Umbilical cord (tissue), 2 donors: ENCODE results near the gene CLIC1. TPM values are rescaled to one million over a fixed set of nuclear protein-coding genes. Genes with fewer than 3 reads are reported as not detected.

ENCODE experiments used
- DNase-seq: peaks from one replicate; pipeline ENCODE4 v3.0.0-alpha.2; 2015; ENCODE audit warnings: low spot score
- total RNA-seq: library from RNA; depleted of rRNA; stranded (reverse); fragments of >200 nt; gene quantifications from one replicate; pipeline ENCODE4 v1.2.3, GENCODE V29; 2014; ENCODE audit warnings: low replicate concordance; ENCODE audit not compliant: insufficient read depth

The CLIC1 gene
- total RNA-seq, 1 donor from 2014 or later = 203 TPM

GRCh38 chr6:31701666-31702404 lies 34.5 kb downstream of the CLIC1 start:
- no peak for DNase-seq

GRCh38 chr6:31700740-31701401 lies 35.5 kb downstream of the CLIC1 start:
- no peak for DNase-seq

- DNase-seq = no peak
Observed at GRCh38 chr6:31697555-31697954, 38.8 kb downstream of the CLIC1 start.

- no peak for DNase-seq
Observed at GRCh38 chr6:31693535-31693934, 42.8 kb downstream of the CLIC1 start.

- no peak for DNase-seq
Observed at GRCh38 chr6:31692886-31693285, 43.4 kb downstream of the CLIC1 start.

GRCh38 chr6:31692353-31692752 lies 44.0 kb downstream of the CLIC1 start:
- DNase-seq = no peak

- DNase-seq = no peak
Observed at GRCh38 chr6:31691564-31692108, 44.7 kb downstream of the CLIC1 start.

- no peak for DNase-seq
Observed at GRCh38 chr6:31691078-31691463, 45.3 kb downstream of the CLIC1 start.

DNA sequence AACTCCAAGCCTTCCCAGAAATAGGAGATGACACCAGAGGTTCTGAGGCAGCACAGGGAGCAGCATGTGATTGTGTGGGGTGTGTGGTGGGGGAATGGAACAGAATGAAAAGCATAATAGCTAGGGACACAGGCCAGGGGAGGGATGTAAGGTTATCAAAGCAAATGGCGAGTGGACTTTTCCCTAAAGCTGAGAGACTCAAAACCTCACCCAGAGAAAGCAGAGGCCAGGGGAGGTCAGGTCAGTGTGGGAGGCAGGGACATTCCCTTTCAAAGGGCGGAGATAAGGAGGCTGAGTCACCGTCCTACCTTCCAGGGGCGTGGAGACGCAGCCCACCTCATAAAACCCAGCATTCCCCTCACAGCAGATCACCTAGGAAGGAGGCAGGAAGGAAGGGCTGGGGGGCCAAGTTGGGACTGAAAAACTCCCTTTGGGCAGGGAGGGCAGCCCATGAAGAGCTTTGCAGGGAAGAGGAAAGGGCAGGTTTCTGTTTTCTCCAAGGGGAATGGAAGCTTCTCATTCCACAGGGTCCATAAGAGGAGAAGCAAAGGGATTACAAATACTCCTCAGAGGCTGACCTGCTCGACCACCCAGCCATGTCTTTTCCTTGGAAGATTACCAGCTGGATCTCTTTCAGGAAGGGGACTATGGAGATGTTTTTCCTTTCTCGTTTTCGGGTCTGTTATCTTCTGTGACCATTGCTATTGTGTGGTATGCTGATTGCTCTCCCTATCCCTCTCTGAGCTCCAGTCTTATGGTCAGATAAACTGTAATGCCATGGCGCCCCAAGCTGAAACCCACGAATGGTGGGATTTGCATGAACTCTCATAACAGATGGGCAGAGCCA lies 45.9 kb downstream of the CLIC1 start:
- no peak for DNase-seq

GRCh38 chr6:31689249-31690110 lies 46.9 kb downstream of the CLIC1 start:
- DNase-seq = no peak

DNA sequence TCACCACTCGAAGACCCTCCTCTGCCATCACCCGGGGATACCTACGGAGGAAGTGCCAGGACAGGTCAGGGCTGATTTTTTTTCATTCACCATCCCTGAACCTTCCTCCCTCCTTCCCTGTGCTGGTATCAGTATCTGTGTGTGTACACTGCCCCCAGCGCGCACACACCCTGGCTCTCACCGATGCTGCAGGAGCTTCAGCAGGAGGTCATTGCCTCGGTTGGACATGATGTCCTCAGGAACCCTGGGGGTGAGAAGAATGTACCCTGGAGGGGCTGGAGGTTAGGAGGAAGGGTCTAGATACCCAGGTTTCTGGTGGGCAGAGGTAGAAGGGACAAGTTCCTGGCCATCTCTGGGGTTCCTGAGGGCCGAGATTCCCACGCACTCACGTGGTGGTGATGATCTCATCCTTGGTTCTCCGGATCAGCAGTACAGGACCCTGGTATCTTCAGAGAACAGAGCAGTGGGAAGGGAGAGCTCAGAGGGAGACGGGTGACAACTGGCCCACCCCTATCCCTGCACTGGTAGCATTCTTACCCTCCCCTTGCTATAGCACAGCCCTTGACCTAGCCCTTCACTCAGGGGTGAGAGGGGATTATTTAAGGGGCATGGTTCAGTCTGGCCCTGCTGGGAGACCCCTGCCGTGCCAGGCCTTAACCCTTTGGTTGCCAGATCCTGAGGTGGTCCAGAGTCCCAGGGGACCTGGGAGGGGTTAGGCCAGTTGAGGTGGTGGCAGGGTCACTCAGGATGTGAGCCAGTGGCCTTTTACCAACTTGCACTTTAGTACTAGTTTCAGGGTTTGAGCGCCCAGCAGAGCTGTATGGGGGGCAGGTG lies 48.3 kb downstream of the CLIC1 start:
- no peak for DNase-seq

- no peak for DNase-seq
Observed at GRCh38 chr6:31687321-31687720, 49.0 kb downstream of the CLIC1 start.

- DNase-seq = no peak
Observed at GRCh38 chr6:31686483-31686882, 49.8 kb downstream of the CLIC1 start.

GRCh38 chr6:31683591-31683990 lies 52.7 kb downstream of the CLIC1 start:
- DNase-seq = no peak

GRCh38 chr6:31681135-31681671 lies 55.1 kb downstream of the CLIC1 start:
- peak; percentile 54 for DNase-seq

Other genes starting within 250 kb of the CLIC1 start
- 0.24 TPM for gene MICB, start 238.4 kb downstream of the CLIC1 start, total RNA-seq
- gene MCCD1, start 207.6 kb downstream of the CLIC1 start, total RNA-seq = not detected
- gene DDX39B, start 194.5 kb downstream of the CLIC1 start, total RNA-seq = 185 TPM
- 3.6 TPM for gene ATP6V1G2, start 189.9 kb downstream of the CLIC1 start, total RNA-seq
- 28.6 TPM for gene NFKBIL1, start 188.9 kb downstream of the CLIC1 start, total RNA-seq
- gene LTA, start 164.2 kb downstream of the CLIC1 start, total RNA-seq = not detected
- gene TNF, start 161.0 kb downstream of the CLIC1 start, total RNA-seq = 1.4 TPM
- 0.96 TPM for gene LTB, start 154.1 kb downstream of the CLIC1 start, total RNA-seq
- gene LST1, start 150.3 kb downstream of the CLIC1 start, total RNA-seq = not detected
- gene NCR3, start 143.5 kb downstream of the CLIC1 start, total RNA-seq = not detected
- gene AIF1, start 121.3 kb downstream of the CLIC1 start, total RNA-seq = 63.6 TPM
- 21.4 TPM for gene PRRC2A, start 115.8 kb downstream of the CLIC1 start, total RNA-seq
- gene BAG6, start 83.9 kb downstream of the CLIC1 start, total RNA-seq = 58.7 TPM
- gene APOM, start 80.6 kb downstream of the CLIC1 start, total RNA-seq = not detected
- gene C6orf47, start 75.8 kb downstream of the CLIC1 start, total RNA-seq = 24.1 TPM
- gene GPANK1, start 71.5 kb downstream of the CLIC1 start, total RNA-seq = 9.6 TPM
- gene CSNK2B, start 70.5 kb downstream of the CLIC1 start, total RNA-seq = 36.6 TPM
- gene LY6G5B, start 66.6 kb downstream of the CLIC1 start, total RNA-seq = 1.2 TPM
- gene LY6G5C, start 55.5 kb downstream of the CLIC1 start, total RNA-seq = 0.48 TPM
- gene ABHD16A, start 33.2 kb downstream of the CLIC1 start, total RNA-seq = 33.7 TPM
- not detected for gene LY6G6F, start 29.7 kb downstream of the CLIC1 start, total RNA-seq
- gene LY6G6D, start 21.2 kb downstream of the CLIC1 start, total RNA-seq = not detected
- gene LY6G6C, start 14.8 kb downstream of the CLIC1 start, total RNA-seq = 3.1 TPM
- gene MPIG6B, start 13.2 kb downstream of the CLIC1 start, total RNA-seq = 3.1 TPM
- 87.4 TPM for gene DDAH2, start 7.2 kb downstream of the CLIC1 start, total RNA-seq
- gene MSH5, start 3.5 kb upstream of the CLIC1 start, total RNA-seq = 8.2 TPM
- gene SAPCD1, start 26.1 kb upstream of the CLIC1 start, total RNA-seq = not detected
- not detected for gene VWA7, start 40.8 kb upstream of the CLIC1 start, total RNA-seq
- 18.8 TPM for gene VARS1, start 59.2 kb upstream of the CLIC1 start, total RNA-seq
- 28.9 TPM for gene LSM2, start 70.4 kb upstream of the CLIC1 start, total RNA-seq
- gene HSPA1L, start 78.8 kb upstream of the CLIC1 start, total RNA-seq = 1.4 TPM
- gene HSPA1A, start 79.0 kb upstream of the CLIC1 start, total RNA-seq = 84.7 TPM
- 37.3 TPM for gene HSPA1B, start 91.2 kb upstream of the CLIC1 start, total RNA-seq
- 47.9 TPM for gene NEU1, start 126.3 kb upstream of the CLIC1 start, total RNA-seq
- 0.96 TPM for gene SLC44A4, start 142.5 kb upstream of the CLIC1 start, total RNA-seq
- gene EHMT2, start 161.2 kb upstream of the CLIC1 start, total RNA-seq = 33.9 TPM
- 1.9 TPM for gene ZBTB12, start 165.6 kb upstream of the CLIC1 start, total RNA-seq
- gene C2, start 191.2 kb upstream of the CLIC1 start, total RNA-seq = 27.0 TPM
- gene CFB, start 209.6 kb upstream of the CLIC1 start, total RNA-seq = 34.7 TPM
- 54.9 TPM for gene NELFE, start 222.4 kb upstream of the CLIC1 start, total RNA-seq
- gene SKIC2, start 222.6 kb upstream of the CLIC1 start, total RNA-seq = 34.7 TPM
- 13.2 TPM for gene DXO, start 235.6 kb upstream of the CLIC1 start, total RNA-seq
- 26.2 TPM for gene C4A, start 245.5 kb upstream of the CLIC1 start, total RNA-seq